Measurements from ENCODE around the gene ZNF70. TPM values are rescaled to one million over a fixed set of nuclear protein-coding genes. Genes with fewer than 3 reads are reported as not detected.
A peak's percentile ranks its signal among the peaks of the same experiment; 100 is the strongest.

Gene ZNF70
- total RNA-seq, 1 experiment from 2014 or later, result 3.3 TPM

DNA sequence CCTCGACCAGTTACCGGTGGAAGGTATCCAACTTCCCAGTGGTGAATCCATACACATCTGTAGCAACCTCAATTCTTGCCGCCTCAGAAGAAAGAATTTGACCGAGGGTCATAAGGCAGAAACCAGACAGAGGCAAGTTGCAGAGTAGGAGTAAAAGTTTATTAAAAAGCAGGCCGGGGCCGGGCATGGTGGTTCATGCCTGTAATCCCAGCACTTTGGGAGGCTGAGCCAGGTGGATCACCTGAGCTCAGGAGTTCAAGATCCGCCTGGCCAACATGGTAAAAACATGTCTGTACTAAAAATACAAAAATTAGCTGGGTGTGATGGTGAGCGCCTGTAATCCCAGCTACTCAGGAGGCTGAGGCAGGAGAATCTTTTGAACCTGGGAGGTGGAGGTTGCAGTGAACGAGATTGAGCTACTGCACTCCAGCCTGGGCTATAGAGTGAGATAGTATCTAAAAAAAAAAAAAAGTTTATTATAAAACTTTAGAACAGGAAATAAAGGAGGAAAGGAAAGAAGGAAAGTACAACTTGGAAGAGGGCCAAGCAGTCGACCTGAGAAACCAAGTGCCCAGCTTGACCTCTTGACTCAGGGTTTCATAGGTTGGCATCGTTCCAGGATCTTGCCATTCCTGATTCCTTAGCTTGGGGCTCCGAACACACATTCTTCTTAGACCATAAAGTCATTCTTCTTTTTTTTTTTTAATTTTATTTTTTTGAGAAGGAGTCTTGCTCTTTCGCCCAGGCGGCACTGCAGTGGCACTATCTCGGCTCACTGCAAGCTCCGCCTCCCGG is 32.3 kb downstream of the ZNF70 start (continued):
- TF ChIP-seq, protein P1, sequence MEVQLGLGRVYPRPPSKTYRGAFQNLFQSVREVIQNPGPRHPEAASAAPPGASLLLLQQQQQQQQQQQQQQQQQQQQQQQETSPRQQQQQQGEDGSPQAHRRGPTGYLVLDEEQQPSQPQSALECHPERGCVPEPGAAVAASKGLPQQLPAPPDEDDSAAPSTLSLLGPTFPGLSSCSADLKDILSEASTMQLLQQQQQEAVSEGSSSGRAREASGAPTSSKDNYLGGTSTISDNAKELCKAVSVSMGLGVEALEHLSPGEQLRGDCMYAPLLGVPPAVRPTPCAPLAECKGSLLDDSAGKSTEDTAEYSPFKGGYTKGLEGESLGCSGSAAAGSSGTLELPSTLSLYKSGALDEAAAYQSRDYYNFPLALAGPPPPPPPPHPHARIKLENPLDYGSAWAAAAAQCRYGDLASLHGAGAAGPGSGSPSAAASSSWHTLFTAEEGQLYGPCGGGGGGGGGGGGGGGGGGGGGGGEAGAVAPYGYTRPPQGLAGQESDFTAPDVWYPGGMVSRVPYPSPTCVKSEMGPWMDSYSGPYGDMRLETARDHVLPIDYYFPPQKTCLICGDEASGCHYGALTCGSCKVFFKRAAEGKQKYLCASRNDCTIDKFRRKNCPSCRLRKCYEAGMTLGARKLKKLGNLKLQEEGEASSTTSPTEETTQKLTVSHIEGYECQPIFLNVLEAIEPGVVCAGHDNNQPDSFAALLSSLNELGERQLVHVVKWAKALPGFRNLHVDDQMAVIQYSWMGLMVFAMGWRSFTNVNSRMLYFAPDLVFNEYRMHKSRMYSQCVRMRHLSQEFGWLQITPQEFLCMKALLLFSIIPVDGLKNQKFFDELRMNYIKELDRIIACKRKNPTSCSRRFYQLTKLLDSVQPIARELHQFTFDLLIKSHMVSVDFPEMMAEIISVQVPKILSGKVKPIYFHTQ (CRISPR knock-in tag; IDR thresholded peaks at IDR 0.05), result no peak
- TF ChIP-seq ZNF232 (CRISPR knock-in tag; IDR thresholded peaks at IDR 0.05) (no peak), NR3C1 (CRISPR knock-in tag; conservative IDR thresholded peaks at IDR 0.05; ENCODE audit: low read depth) (no peak), CBFB (CRISPR knock-in tag; IDR thresholded peaks at IDR 0.05; ENCODE audit: low read depth) (no peak)
- TF ChIP-seq, protein P2, sequence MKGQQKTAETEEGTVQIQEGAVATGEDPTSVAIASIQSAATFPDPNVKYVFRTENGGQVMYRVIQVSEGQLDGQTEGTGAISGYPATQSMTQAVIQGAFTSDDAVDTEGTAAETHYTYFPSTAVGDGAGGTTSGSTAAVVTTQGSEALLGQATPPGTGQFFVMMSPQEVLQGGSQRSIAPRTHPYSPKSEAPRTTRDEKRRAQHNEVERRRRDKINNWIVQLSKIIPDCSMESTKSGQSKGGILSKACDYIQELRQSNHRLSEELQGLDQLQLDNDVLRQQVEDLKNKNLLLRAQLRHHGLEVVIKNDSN (CRISPR knock-in tag; IDR thresholded peaks at IDR 0.05), result no peak
- TF ChIP-seq, protein P3, sequence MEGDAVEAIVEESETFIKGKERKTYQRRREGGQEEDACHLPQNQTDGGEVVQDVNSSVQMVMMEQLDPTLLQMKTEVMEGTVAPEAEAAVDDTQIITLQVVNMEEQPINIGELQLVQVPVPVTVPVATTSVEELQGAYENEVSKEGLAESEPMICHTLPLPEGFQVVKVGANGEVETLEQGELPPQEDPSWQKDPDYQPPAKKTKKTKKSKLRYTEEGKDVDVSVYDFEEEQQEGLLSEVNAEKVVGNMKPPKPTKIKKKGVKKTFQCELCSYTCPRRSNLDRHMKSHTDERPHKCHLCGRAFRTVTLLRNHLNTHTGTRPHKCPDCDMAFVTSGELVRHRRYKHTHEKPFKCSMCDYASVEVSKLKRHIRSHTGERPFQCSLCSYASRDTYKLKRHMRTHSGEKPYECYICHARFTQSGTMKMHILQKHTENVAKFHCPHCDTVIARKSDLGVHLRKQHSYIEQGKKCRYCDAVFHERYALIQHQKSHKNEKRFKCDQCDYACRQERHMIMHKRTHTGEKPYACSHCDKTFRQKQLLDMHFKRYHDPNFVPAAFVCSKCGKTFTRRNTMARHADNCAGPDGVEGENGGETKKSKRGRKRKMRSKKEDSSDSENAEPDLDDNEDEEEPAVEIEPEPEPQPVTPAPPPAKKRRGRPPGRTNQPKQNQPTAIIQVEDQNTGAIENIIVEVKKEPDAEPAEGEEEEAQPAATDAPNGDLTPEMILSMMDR (IDR thresholded peaks at IDR 0.05), result no peak
- TF ChIP-seq, protein P4, sequence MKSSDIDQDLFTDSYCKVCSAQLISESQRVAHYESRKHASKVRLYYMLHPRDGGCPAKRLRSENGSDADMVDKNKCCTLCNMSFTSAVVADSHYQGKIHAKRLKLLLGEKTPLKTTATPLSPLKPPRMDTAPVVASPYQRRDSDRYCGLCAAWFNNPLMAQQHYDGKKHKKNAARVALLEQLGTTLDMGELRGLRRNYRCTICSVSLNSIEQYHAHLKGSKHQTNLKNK (CRISPR knock-in tag; IDR thresholded peaks at IDR 0.05), result no peak

DNA sequence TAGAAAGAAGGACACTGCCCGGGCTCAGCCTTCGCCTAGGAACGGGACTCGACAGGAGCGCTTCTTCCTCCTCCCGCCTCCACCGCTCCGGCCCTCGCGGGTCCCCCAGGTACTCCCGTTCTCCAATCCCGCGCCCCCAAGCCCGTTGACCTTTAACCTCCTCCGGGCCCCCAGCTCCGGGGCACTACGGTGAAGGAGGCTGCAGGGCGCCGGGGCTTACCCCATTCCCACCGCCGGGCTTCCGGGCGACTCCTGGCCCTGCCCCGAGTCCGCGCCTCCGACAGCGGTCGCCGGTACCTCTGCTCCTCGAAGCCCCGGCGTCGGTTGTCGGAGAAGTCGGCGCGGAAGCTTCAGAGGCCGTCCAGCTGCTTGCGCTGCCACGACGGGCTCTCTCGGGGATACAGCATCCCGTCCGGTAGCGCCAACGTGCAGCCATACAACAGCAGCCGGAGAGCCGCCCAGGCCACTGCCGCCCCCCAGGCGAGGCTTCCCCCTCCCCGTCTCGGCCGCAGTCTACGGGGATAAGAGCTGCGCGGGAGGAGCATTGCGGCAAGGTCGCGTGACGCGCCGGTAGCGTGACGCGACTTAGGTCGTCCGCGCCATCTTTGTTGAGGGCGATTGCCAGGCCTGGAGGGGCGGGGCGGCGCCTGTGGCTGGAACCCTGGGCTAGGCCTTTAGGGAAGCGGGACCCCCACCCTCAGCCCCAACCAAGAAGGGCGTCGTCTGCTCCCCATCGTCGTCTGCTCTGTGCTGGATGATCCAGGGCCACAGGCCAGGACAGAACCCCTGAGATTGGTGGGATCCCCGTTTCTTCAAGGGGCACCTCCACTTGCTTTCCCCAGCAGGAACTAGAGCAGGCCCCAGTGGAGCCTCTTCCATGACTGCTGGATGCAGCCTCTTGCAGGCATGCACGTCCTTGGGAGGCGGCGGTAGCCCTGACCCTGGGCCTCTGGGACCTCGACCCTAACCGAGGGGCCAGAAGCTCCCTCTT is 33.8 kb downstream of the ZNF70 start:
- H3K27ac Mint-ChIP-seq, result peak overlapping the region; percentile 74; the same call in 1 of the 2 replicates
- 0 out of 2 replicates have a peak, but pooled peaks cover 4% of the 10 kb centered on the region for H3K4me1 Mint-ChIP-seq
- CTCF ChIA-PET, result interaction anchor here (0.6 to 1.6 kb wide), 6 partner anchors 43 to 140 kb away, joined by 3 to 12 read pairs (median 4); partner anchors contain the start of genes CHCHD10 and SLC2A11
- peaks cover 13% of the 10 kb centered on the region for H3K36me3 Mint-ChIP-seq
- no peaks in the 10 kb centered on the region for H3K9me3 Mint-ChIP-seq
- DNase-seq (ENCODE audit: low spot score) (peak; percentile 90), ATAC-seq (peak; percentile 90)
- POLR2A ChIA-PET, result interaction anchor here (0.5 to 0.7 kb wide), 4 partner anchors 18 to 683 kb away, joined by 3 to 4 read pairs (median 4); partner anchors contain the start of gene ZNF70
- H3K4me3 Mint-ChIP-seq, result peak overlapping the region; percentile 71
- no peaks in the 10 kb centered on the region for H3K27me3 Mint-ChIP-seq (ENCODE audit: low read depth)
- TF ChIP-seq RELA (CRISPR knock-in tag; IDR thresholded peaks at IDR 0.05; ENCODE audit: borderline replicate concordance) (no peak), FOXK1 (CRISPR knock-in tag; IDR thresholded peaks at IDR 0.05) (peak; percentile 90), NR3C1 (CRISPR knock-in tag; conservative IDR thresholded peaks at IDR 0.05; ENCODE audit: low read depth) (0 out of 2 replicates have a peak, but pooled peaks have one; percentile 85), CREB1 (CRISPR knock-in tag; IDR thresholded peaks at IDR 0.05) (peak; percentile 68; the same call in 1 of the 2 replicates), CBFB (CRISPR knock-in tag; IDR thresholded peaks at IDR 0.05; ENCODE audit: low read depth) (peak; percentile 96), HMGA2 (CRISPR knock-in tag; IDR thresholded peaks at IDR 0.05) (no peak), GABPB1 (CRISPR knock-in tag; IDR thresholded peaks at IDR 0.05) (peak; percentile 49; the same call in 1 of the 2 replicates), JUN (CRISPR knock-in tag; IDR thresholded peaks at IDR 0.05) (peak; percentile 61; the same call in 1 of the 2 replicates)
- TF ChIP-seq, protein P5, sequence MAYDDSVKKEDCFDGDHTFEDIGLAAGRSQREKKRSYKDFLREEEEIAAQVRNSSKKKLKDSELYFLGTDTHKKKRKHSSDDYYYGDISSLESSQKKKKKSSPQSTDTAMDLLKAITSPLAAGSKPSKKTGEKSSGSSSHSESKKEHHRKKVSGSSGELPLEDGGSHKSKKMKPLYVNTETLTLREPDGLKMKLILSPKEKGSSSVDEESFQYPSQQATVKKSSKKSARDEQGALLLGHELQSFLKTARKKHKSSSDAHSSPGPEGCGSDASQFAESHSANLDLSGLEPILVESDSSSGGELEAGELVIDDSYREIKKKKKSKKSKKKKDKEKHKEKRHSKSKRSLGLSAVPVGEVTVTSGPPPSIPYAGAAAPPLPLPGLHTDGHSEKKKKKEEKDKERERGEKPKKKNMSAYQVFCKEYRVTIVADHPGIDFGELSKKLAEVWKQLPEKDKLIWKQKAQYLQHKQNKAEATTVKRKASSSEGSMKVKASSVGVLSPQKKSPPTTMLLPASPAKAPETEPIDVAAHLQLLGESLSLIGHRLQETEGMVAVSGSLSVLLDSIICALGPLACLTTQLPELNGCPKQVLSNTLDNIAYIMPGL (CRISPR knock-in tag; IDR thresholded peaks at IDR 0.05), result 0 out of 2 replicates have a peak, but pooled peaks have one; percentile 55
- TF ChIP-seq, protein P6, sequence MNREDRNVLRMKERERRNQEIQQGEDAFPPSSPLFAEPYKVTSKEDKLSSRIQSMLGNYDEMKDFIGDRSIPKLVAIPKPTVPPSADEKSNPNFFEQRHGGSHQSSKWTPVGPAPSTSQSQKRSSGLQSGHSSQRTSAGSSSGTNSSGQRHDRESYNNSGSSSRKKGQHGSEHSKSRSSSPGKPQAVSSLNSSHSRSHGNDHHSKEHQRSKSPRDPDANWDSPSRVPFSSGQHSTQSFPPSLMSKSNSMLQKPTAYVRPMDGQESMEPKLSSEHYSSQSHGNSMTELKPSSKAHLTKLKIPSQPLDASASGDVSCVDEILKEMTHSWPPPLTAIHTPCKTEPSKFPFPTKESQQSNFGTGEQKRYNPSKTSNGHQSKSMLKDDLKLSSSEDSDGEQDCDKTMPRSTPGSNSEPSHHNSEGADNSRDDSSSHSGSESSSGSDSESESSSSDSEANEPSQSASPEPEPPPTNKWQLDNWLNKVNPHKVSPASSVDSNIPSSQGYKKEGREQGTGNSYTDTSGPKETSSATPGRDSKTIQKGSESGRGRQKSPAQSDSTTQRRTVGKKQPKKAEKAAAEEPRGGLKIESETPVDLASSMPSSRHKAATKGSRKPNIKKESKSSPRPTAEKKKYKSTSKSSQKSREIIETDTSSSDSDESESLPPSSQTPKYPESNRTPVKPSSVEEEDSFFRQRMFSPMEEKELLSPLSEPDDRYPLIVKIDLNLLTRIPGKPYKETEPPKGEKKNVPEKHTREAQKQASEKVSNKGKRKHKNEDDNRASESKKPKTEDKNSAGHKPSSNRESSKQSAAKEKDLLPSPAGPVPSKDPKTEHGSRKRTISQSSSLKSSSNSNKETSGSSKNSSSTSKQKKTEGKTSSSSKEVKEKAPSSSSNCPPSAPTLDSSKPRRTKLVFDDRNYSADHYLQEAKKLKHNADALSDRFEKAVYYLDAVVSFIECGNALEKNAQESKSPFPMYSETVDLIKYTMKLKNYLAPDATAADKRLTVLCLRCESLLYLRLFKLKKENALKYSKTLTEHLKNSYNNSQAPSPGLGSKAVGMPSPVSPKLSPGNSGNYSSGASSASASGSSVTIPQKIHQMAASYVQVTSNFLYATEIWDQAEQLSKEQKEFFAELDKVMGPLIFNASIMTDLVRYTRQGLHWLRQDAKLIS (CRISPR knock-in tag; IDR thresholded peaks at IDR 0.05; ENCODE audit: borderline replicate concordance), result peak; percentile 89
- TF ChIP-seq, protein P7, sequence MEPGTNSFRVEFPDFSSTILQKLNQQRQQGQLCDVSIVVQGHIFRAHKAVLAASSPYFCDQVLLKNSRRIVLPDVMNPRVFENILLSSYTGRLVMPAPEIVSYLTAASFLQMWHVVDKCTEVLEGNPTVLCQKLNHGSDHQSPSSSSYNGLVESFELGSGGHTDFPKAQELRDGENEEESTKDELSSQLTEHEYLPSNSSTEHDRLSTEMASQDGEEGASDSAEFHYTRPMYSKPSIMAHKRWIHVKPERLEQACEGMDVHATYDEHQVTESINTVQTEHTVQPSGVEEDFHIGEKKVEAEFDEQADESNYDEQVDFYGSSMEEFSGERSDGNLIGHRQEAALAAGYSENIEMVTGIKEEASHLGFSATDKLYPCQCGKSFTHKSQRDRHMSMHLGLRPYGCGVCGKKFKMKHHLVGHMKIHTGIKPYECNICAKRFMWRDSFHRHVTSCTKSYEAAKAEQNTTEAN (CRISPR knock-in tag; IDR thresholded peaks at IDR 0.05), result 0 out of 2 replicates have a peak, but pooled peaks have one; percentile 18
- TF ChIP-seq, protein P8, sequence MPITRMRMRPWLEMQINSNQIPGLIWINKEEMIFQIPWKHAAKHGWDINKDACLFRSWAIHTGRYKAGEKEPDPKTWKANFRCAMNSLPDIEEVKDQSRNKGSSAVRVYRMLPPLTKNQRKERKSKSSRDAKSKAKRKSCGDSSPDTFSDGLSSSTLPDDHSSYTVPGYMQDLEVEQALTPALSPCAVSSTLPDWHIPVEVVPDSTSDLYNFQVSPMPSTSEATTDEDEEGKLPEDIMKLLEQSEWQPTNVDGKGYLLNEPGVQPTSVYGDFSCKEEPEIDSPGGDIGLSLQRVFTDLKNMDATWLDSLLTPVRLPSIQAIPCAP (CRISPR knock-in tag; IDR thresholded peaks at IDR 0.05), result 0 out of 2 replicates have a peak, but pooled peaks have one; percentile 29
